ENCODE data around the gene DUSP1. TPM values are rescaled to one million over a fixed set of nuclear protein-coding genes. Genes with fewer than 3 reads are reported as not detected.

Gene DUSP1
- total RNA-seq, 1 donor from 2014 or later = 10.6 TPM

- no peaks in the 10 kb centered on the region for H3K27me3 Mint-ChIP-seq
- no peaks in the 10 kb centered on the region for H3K4me1 Mint-ChIP-seq
- H3K36me3 Mint-ChIP-seq (ENCODE audit: low read depth) = no peaks in the 10 kb centered on the region
- DNase-seq = no peak
- intact Hi-C loops (cut with micrococcal nuclease) = no loop called here
- H3K9me3 Mint-ChIP-seq = no peaks in the 10 kb centered on the region
- no peak overlapping the region for H3K27ac Mint-ChIP-seq
- H3K4me3 Mint-ChIP-seq = no peak overlapping the region
Measured at GRCh38 chr5:172729588-172729987, 41.4 kb downstream of the DUSP1 start.

GRCh38 chr5:172728481-172729241 lies 42.3 kb downstream of the DUSP1 start:
- no peak for DNase-seq
- Mint-ChIP-seq H3K9me3 (no peaks in the 10 kb centered on the region), H3K36me3 (ENCODE audit: low read depth) (no peaks in the 10 kb centered on the region), H3K4me1 (no peaks in the 10 kb centered on the region), H3K4me3 (no peak overlapping the region), H3K27me3 (no peaks in the 10 kb centered on the region), H3K27ac (no peak overlapping the region)
- intact Hi-C loops (cut with micrococcal nuclease) = no loop called here

GRCh38 chr5:172727551-172727950 lies 43.4 kb downstream of the DUSP1 start:
- intact Hi-C loops (cut with micrococcal nuclease) = no loop called here

DNA sequence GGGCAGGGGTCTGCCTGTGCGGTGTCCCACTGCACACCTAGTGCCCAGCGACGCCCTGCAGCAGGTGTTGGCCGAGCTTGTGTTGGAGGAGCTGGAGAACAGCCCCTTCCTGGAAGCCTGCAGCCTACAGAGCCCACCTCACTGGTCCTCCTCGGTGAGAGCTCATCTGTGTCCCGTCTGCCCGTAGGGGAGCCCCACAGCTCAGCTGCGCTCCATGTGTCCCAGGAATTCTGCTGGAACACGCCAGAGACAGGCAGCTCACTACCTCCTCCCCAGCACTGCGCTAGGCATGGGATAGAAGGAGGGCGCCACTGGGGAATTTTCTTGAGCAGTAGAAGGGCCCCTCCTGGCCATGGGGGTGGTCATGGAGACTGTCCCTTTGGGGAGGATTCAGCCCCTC lies 44.0 kb downstream of the DUSP1 start:
- DNase-seq = no peak
- intact Hi-C loops (cut with micrococcal nuclease) = no loop called here
- Mint-ChIP-seq H3K4me3 (no peak overlapping the region), H3K36me3 (ENCODE audit: low read depth) (no peaks in the 10 kb centered on the region), H3K27ac (no peak overlapping the region), H3K4me1 (no peaks in the 10 kb centered on the region), H3K27me3 (no peaks in the 10 kb centered on the region), H3K9me3 (no peaks in the 10 kb centered on the region)

More at GRCh38 chr5:172727551-172727950, 43.4 kb downstream of the DUSP1 start:
- Mint-ChIP-seq H3K27me3 (no peaks in the 10 kb centered on the region), H3K27ac (no peak overlapping the region), H3K36me3 (ENCODE audit: low read depth) (no peaks in the 10 kb centered on the region), H3K4me1 (no peaks in the 10 kb centered on the region), H3K4me3 (no peak overlapping the region), H3K9me3 (no peaks in the 10 kb centered on the region)
- no peak for DNase-seq

GRCh38 chr5:172725785-172726184 lies 45.2 kb downstream of the DUSP1 start:
- Mint-ChIP-seq H3K27ac (no peak overlapping the region), H3K27me3 (no peaks in the 10 kb centered on the region), H3K36me3 (ENCODE audit: low read depth) (no peaks in the 10 kb centered on the region), H3K9me3 (no peaks in the 10 kb centered on the region), H3K4me1 (no peaks in the 10 kb centered on the region), H3K4me3 (no peak overlapping the region)
- no peak for DNase-seq
- intact Hi-C loops (cut with micrococcal nuclease) = no loop called here

DNA sequence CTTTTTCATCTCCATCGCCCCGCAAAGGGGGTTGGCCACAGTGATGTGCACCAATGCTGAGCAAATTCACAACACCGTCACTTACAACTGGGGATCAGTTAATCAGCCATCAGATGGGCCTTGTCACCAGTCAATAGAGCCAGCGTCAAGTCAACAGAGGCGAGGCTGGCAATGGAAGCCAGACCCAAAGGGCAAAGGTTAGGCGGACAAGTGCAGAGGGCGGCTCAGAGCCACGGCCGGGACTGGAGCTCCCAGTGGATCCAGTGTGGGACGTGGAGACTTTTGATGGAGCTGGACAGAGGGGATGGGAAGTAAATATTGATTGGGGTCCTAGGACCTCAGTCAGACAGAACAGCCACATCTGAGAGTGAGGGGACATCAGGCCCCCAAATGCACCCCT lies 45.7 kb downstream of the DUSP1 start:
- no peaks in the 10 kb centered on the region for H3K36me3 Mint-ChIP-seq (ENCODE audit: low read depth)
- no peaks in the 10 kb centered on the region for H3K9me3 Mint-ChIP-seq
- no peaks in the 10 kb centered on the region for H3K27me3 Mint-ChIP-seq
- H3K27ac Mint-ChIP-seq = no peak overlapping the region
- no peaks in the 10 kb centered on the region for H3K4me1 Mint-ChIP-seq
- no peak overlapping the region for H3K4me3 Mint-ChIP-seq
- DNase-seq = no peak
- intact Hi-C loops (cut with micrococcal nuclease) = no loop called here

GRCh38 chr5:172724242-172725183 lies 46.5 kb downstream of the DUSP1 start:
- Mint-ChIP-seq H3K4me3 (no peak overlapping the region), H3K27me3 (no peaks in the 10 kb centered on the region), H3K9me3 (no peaks in the 10 kb centered on the region), H3K4me1 (no peaks in the 10 kb centered on the region), H3K27ac (no peak overlapping the region), H3K36me3 (ENCODE audit: low read depth) (no peaks in the 10 kb centered on the region)
- intact Hi-C loops (cut with micrococcal nuclease) = no loop called here
- no peak for DNase-seq

DNA sequence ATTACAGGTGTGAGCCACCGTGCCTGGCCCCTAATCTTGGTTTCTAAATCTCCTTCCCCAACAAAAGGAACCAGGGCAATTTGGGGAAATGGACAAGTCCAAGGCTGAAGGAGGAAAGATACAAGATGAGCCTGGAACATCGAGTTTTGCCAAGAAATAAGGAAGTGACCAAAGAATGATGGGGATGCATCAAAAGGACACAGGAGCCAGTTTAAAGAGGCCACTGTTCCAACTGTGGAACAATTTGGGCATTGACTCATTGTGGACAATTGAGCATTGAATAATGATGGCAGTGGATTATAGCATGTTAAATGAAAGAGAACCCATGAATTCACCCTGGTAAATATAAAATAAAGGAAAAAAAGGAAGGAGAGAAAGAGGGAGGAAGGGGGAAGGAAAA lies 47.5 kb downstream of the DUSP1 start:
- H3K4me1 Mint-ChIP-seq = no peaks in the 10 kb centered on the region
- no peaks in the 10 kb centered on the region for H3K9me3 Mint-ChIP-seq
- H3K36me3 Mint-ChIP-seq (ENCODE audit: low read depth) = no peaks in the 10 kb centered on the region
- no peak overlapping the region for H3K4me3 Mint-ChIP-seq
- DNase-seq = no peak
- no peak overlapping the region for H3K27ac Mint-ChIP-seq
- no peaks in the 10 kb centered on the region for H3K27me3 Mint-ChIP-seq
- intact Hi-C loops (cut with micrococcal nuclease) = no loop called here

GRCh38 chr5:172722327-172722815 lies 48.6 kb downstream of the DUSP1 start:
- intact Hi-C loops (cut with micrococcal nuclease) = no loop called here

GRCh38 chr5:172721455-172722326 lies 49.3 kb downstream of the DUSP1 start:
- Mint-ChIP-seq H3K27ac (no peak overlapping the region), H3K4me1 (peaks cover 2% of the 10 kb centered on the region), H3K27me3 (no peaks in the 10 kb centered on the region), H3K36me3 (ENCODE audit: low read depth) (no peaks in the 10 kb centered on the region), H3K4me3 (no peak overlapping the region), H3K9me3 (no peaks in the 10 kb centered on the region)
- intact Hi-C loops (cut with micrococcal nuclease) = no loop called here
- no peak for DNase-seq

More at GRCh38 chr5:172722327-172722815, 48.6 kb downstream of the DUSP1 start:
- Mint-ChIP-seq H3K4me1 (no peaks in the 10 kb centered on the region), H3K36me3 (ENCODE audit: low read depth) (no peaks in the 10 kb centered on the region), H3K27me3 (no peaks in the 10 kb centered on the region), H3K9me3 (no peaks in the 10 kb centered on the region), H3K4me3 (no peak overlapping the region), H3K27ac (no peak overlapping the region)
- DNase-seq = no peak

- DNase-seq = no peak
- Mint-ChIP-seq H3K27me3 (no peaks in the 10 kb centered on the region), H3K4me3 (no peak overlapping the region), H3K36me3 (ENCODE audit: low read depth) (no peaks in the 10 kb centered on the region), H3K9me3 (no peaks in the 10 kb centered on the region), H3K4me1 (peaks cover 2% of the 10 kb centered on the region), H3K27ac (no peak overlapping the region)
- intact Hi-C loops (cut with micrococcal nuclease) = no loop called here
Measured at GRCh38 chr5:172720655-172721054, 50.3 kb downstream of the DUSP1 start.

- H3K36me3 Mint-ChIP-seq (ENCODE audit: low read depth) = no peaks in the 10 kb centered on the region
- intact Hi-C loops (cut with micrococcal nuclease) = loop anchor here (5.0 to 10.0 kb wide), 3 partner anchors 113 to 486 kb away; partner anchors contain the start of genes CREBRF and ERGIC1
- H3K27ac Mint-ChIP-seq = no peak overlapping the region
- DNase-seq = no peak
- no peak overlapping the region for H3K4me3 Mint-ChIP-seq
- no peaks in the 10 kb centered on the region for H3K27me3 Mint-ChIP-seq
- peaks cover 2% of the 10 kb centered on the region for H3K4me1 Mint-ChIP-seq
- H3K9me3 Mint-ChIP-seq = no peaks in the 10 kb centered on the region
Measured at GRCh38 chr5:172719211-172719610, 51.8 kb downstream of the DUSP1 start.

DNA sequence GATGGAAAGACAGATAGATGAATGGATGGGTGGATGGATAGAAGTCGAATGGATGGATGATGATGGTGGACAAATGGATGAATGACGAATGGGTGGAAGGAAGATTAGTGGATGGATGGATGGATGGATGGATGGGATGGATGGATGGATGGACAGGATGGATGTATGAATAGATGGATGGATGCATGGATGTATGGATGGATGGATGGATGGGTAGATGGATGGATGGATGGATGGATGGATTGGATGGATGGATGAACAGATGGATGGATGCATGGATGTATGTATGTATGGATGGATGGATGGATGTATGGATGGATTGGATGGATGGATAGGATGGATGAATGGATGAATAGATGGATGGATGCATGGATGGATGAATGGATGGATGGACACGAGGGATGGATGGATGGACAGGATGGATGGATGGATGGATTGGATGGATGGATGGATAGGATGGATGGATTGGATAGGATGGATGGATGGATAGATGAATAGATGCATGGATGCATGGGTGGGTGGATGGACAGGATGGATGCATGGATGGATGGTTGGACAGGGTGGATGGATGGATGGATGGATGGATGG lies 52.4 kb downstream of the DUSP1 start:
- H3K27me3 Mint-ChIP-seq = no peaks in the 10 kb centered on the region
- no peaks in the 10 kb centered on the region for H3K9me3 Mint-ChIP-seq
- DNase-seq = no peak
- H3K36me3 Mint-ChIP-seq (ENCODE audit: low read depth) = no peaks in the 10 kb centered on the region
- H3K4me3 Mint-ChIP-seq = no peak overlapping the region
- no peak overlapping the region for H3K27ac Mint-ChIP-seq
- peaks cover 2% of the 10 kb centered on the region for H3K4me1 Mint-ChIP-seq
- intact Hi-C loops (cut with micrococcal nuclease) = loop anchor here (5.0 to 10.0 kb wide), 3 partner anchors 114 to 486 kb away; partner anchors contain the start of genes CREBRF and ERGIC1
